H1 (cell line): ENCODE data around the gene TMEM244. TPM values are rescaled to one million over a fixed set of nuclear protein-coding genes. Genes with fewer than 3 reads are reported as not detected.

Experiments used
- CHD7 ChIP-seq: fragments of 300-600 bp; sonication (generic); IDR thresholded peaks from 2 replicates; pipeline ENCODE4 v1.7.1; 2012; ENCODE audit warnings: low read length, moderate library complexity, mild to moderate bottlenecking, inconsistent platforms; ENCODE audit not compliant: insufficient replicate concordance
- RFX5 ChIP-seq: IDR thresholded peaks from 2 replicates; pipeline ENCODE4 v1.6.1; 2011; ENCODE audit warnings: low read depth, low read length, improper control_type of control experiment, borderline replicate concordance
- polyA plus RNA-seq, 7 experiments: library from polyadenylated mRNA; depleted of rRNA in 3 of 7; stranded (reverse) in 5 of 7; unstranded in 2 of 7; fragments of >200 nt in 5 of 7; fragments of 200-250 nt in 2 of 7; gene quantifications; 1 replicate in 5 of 7; 2 replicates in 1 of 7; 4 replicates in 1 of 7; pipeline versions ENCODE4 v1.2.1 to v1.2.3, GENCODE V29; 2011 to 2013; ENCODE audit warnings: missing spikeins in 2 of 7, mixed read lengths in 2 of 7
- total RNA-seq: library from RNA; stranded (reverse); fragmentation: NEBNext Ultra II Directional; extraction: Animal tissue kit (Norgen Biotek cat#: 25700); gene quantifications from 2 replicates; pipeline ENCODE4 v1.2.1, GENCODE V29; 2021

The TMEM244 gene
- total and polyA plus RNA-seq, 2 of the 8 experiments (the other 6 are each of a cell fraction or from before 2014, with no cell fraction given) = not detected

GRCh38 chr6:129906515-129907077 lies 45.5 kb upstream of the TMEM244 start (continued):
- TF ChIP-seq RFX5 = no peak
- no peak for TF ChIP-seq CHD7
- TF ChIP-seq, all 59 proteins: peak for 0
